Lung (tissue), 12 donors: ENCODE results near the gene MT2A. TPM values are rescaled to one million over a fixed set of nuclear protein-coding genes. Genes with fewer than 3 reads are reported as not detected.

Experiments used
- ATAC-seq: fragments of 200-7000 bp; cut with Tn5 transposase; one replicate; pipeline ENCODE4 v1.9.1; 2020; ENCODE audit warnings: moderate number of reproducible peaks; ENCODE audit not compliant: insufficient read depth, low FRiP score
- DNase-seq, 3 donors: peaks; one replicate each; pipeline ENCODE4 v3.0.0-alpha.2; 2013 to 2017
- H3K27ac ChIP-seq, 2 donors: one replicate each; pipeline ENCODE4 v1.5.1; 2013; ENCODE audit warnings: mild to moderate bottlenecking in 2 of 2, moderate library complexity in 2 of 2, control low read depth in 1 of 2, inconsistent platforms in 1 of 2, low read depth in 1 of 2, low read length in 1 of 2
- H3K27me3 ChIP-seq, 3 donors: one replicate each; pipeline ENCODE4 v1.5.1; 2013; ENCODE audit warnings: low read length in 2 of 3; ENCODE audit not compliant: control insufficient read depth in 3 of 3, insufficient read depth in 3 of 3
- H3K36me3 ChIP-seq, 4 donors: one replicate each; pipeline ENCODE4 v1.5.1; 2013; ENCODE audit warnings: low read length in 4 of 4, mild to moderate bottlenecking in 1 of 4, moderate library complexity in 1 of 4; ENCODE audit not compliant: control insufficient read depth in 4 of 4, insufficient read depth in 4 of 4
- H3K4me1 ChIP-seq, 5 donors: one replicate each; pipeline ENCODE4 v1.5.1; 2013; ENCODE audit warnings: low read length in 5 of 5, mild to moderate bottlenecking in 2 of 5, moderate library complexity in 1 of 5; ENCODE audit not compliant: control insufficient read depth in 5 of 5, insufficient read depth in 5 of 5
- H3K4me3 ChIP-seq: one replicate; pipeline ENCODE4 v1.5.1; 2013; ENCODE audit warnings: mild to moderate bottlenecking, control low read depth, moderate library complexity
- H3K9ac ChIP-seq, 2 donors: one replicate each; pipeline ENCODE4 v1.5.1; 2013; ENCODE audit warnings: low read length in 2 of 2, control low read depth in 1 of 2; ENCODE audit not compliant: insufficient read depth in 1 of 2
- H3K9me3 ChIP-seq, 4 donors: one replicate each; pipeline ENCODE4 v1.5.1; 2013; ENCODE audit warnings: low read length in 3 of 4, mild to moderate bottlenecking in 1 of 4, moderate library complexity in 1 of 4; ENCODE audit not compliant: control insufficient read depth in 4 of 4, insufficient read depth in 3 of 4
- CTCF ChIP-seq: IDR thresholded peaks from 2 replicates; pipeline ENCODE4 v1.5.1; 2012; ENCODE audit warnings: mild to moderate bottlenecking; ENCODE audit errors: control extremely low read depth, extremely low read depth
- WGBS, 2 donors: extraction: QIAGEN DNeasy Blood & Tissue Kit; methylation state at CpG; one replicate each; pipeline ENCODE4 v1.1.7; 2013; 5-methylcytosine and 5-hydroxymethylcytosine counted together
- polyA plus RNA-seq, 2 donors: library from polyadenylated mRNA; stranded (reverse); fragments of 200-250 nt; gene quantifications; one replicate each; pipeline ENCODE4 v1.2.1, GENCODE V29; 2013
- total RNA-seq, 2 donors: library from RNA; depleted of rRNA in 1 of 2; stranded (reverse); fragments of >200 nt in 1 of 2; gene quantifications; one replicate each; pipeline ENCODE4 v1.2.1, GENCODE V29; 2014 to 2021
- donor health status: control.
- donor health status: control.
- donor health status: Bipolar disorder and iron deficiency.
- donor health status: healthy.
- donor health status: DM: yes; HTN: yes; CAD: no.

MT2A gene
- total and polyA plus RNA-seq, 4 donors: 17.6 to 1,104 (median 712) TPM

- H3K27ac ChIP-seq: no peak overlapping the region
Measured at GRCh38 chr16:56639045-56639444, 30.7 kb downstream of the MT2A start.

GRCh38 chr16:56640076-56640475, 31.7 kb downstream of the MT2A start:
- Histone ChIP-seq H3K4me1 (peaks cover 0 to 15% (median 5%) of the 10 kb centered on the region in 5 donors), H3K4me3 (no peak overlapping the region), H3K9ac (no peak overlapping the region), H3K27me3 (peaks cover 0 to 94% (median 92%) of the 10 kb centered on the region in 3 donors), H3K9me3 (peaks cover 0 to 6% (median 0%) of the 10 kb centered on the region in 4 donors), H3K36me3 (no peaks in the 10 kb centered on the region), H3K27ac (no peak overlapping the region)
- DNase-seq: no peak
- ATAC-seq: no peak
- TF ChIP-seq CTCF: no peak
- 91% methylated on average over 1 of the region's 1 CpG for WGBS, 2 donors

More at GRCh38 chr16:56639045-56639444, 30.7 kb downstream of the MT2A start:
- WGBS, 2 donors: 53 to 73% methylated on average over 1 of the region's 1 CpG
- Histone ChIP-seq H3K9ac (no peak overlapping the region), H3K4me1 (peaks cover 0 to 17% (median 5%) of the 10 kb centered on the region in 5 donors), H3K36me3 (no peaks in the 10 kb centered on the region), H3K4me3 (no peak overlapping the region), H3K9me3 (peaks cover 0 to 8% (median 0%) of the 10 kb centered on the region in 4 donors), H3K27me3 (peaks cover 0 to 94% (median 92%) of the 10 kb centered on the region in 3 donors)
- ATAC-seq (no peak), DNase-seq (no peak)
- TF ChIP-seq CTCF: no peak

- H3K36me3 ChIP-seq: no peaks in the 10 kb centered on the region
Measured at GRCh38 chr16:56641166-56641565, 32.8 kb downstream of the MT2A start.

More at GRCh38 chr16:56641166-56641565, 32.8 kb downstream of the MT2A start:
- Histone ChIP-seq H3K27ac (no peak overlapping the region), H3K4me3 (no peak overlapping the region), H3K4me1 (peaks cover 0 to 11% (median 5%) of the 10 kb centered on the region in 5 donors), H3K9ac (no peak overlapping the region), H3K9me3 (no peaks in the 10 kb centered on the region), H3K27me3 (peaks cover 0 to 94% (median 92%) of the 10 kb centered on the region in 3 donors)
- WGBS, 2 donors: 83 to 95% methylated on average over 2 of the region's 2 CpGs
- no peak for ATAC-seq
- DNase-seq: no peak
- TF ChIP-seq CTCF: no peak
